ENCODE results near the gene LGALS7. TPM values are rescaled to one million over a fixed set of nuclear protein-coding genes. Genes with fewer than 3 reads are reported as not detected.

The LGALS7 gene
- total RNA-seq, 2 donors from 2014 or later: not detected

GRCh38 chr19:38725469-38726283 lies 47.6 kb downstream of the LGALS7 start:
- Histone ChIP-seq H3K9me3 (no peaks in the 10 kb centered on the region), H3K27me3 (no peaks in the 10 kb centered on the region), H3K4me3 (no peak overlapping the region), H3K4me1 (peaks cover 21% of the 10 kb centered on the region), H3K27ac (peak overlapping the region in 1 of 4 donors; percentile 1), H3K36me3 (replicated peaks in 1 of 2; ENCODE audit: insufficient read depth in 1 of 2, low read depth in 2 of 2) (peaks cover 38 to 46% of the 10 kb centered on the region in 2 donors)
- WGBS, 2 donors: 89 to 91% methylated on average over 11 to 15 of the region's 21 CpGs
- intact Hi-C loops (cut with DNase I): no loop called here
- TF ChIP-seq CTCF (IDR thresholded peaks at IDR 0.05): no peak
- no peak for TF ChIP-seq POLR2A (IDR thresholded peaks at IDR 0.05)
- ATAC-seq: no peak
- DNase-seq: no peak

GRCh38 chr19:38723990-38724854 lies 49.1 kb downstream of the LGALS7 start:
- 93 to 94% methylated on average over 31 to 40 of the region's 42 CpGs for WGBS, 2 donors
- peaks cover 38 to 46% of the 10 kb centered on the region in 2 donors for H3K36me3 ChIP-seq (replicated peaks in 1 of 2; ENCODE audit: insufficient read depth in 1 of 2, low read depth in 2 of 2)
- no peak for DNase-seq

GRCh38 chr19:38723606-38723965 lies 49.7 kb downstream of the LGALS7 start:
- TF ChIP-seq CTCF (IDR thresholded peaks at IDR 0.05) (no peak), POLR2A (IDR thresholded peaks at IDR 0.05) (no peak)
- WGBS, 2 donors: 72 to 77% methylated on average over 6 to 11 of the region's 11 CpGs
- Histone ChIP-seq H3K27ac (peak overlapping the region in 1 of 4 donors; percentile 71), H3K27me3 (no peaks in the 10 kb centered on the region), H3K9me3 (no peaks in the 10 kb centered on the region), H3K36me3 (replicated peaks in 1 of 2; ENCODE audit: insufficient read depth in 1 of 2, low read depth in 2 of 2) (peaks cover 38 to 48% of the 10 kb centered on the region in 2 donors), H3K4me3 (no peak overlapping the region), H3K4me1 (peaks cover 32% of the 10 kb centered on the region)
- ATAC-seq: no peak
- DNase-seq: no peak
- intact Hi-C loops (cut with DNase I): no loop called here

More at GRCh38 chr19:38723990-38724854, 49.1 kb downstream of the LGALS7 start:
- Histone ChIP-seq H3K4me1 (peaks cover 26% of the 10 kb centered on the region), H3K27me3 (no peaks in the 10 kb centered on the region), H3K4me3 (no peak overlapping the region), H3K27ac (no peak overlapping the region), H3K9me3 (no peaks in the 10 kb centered on the region)
- no peak for ATAC-seq
- TF ChIP-seq CTCF (IDR thresholded peaks at IDR 0.05) (no peak), POLR2A (IDR thresholded peaks at IDR 0.05) (no peak)
- intact Hi-C loops (cut with DNase I): no loop called here

DNA sequence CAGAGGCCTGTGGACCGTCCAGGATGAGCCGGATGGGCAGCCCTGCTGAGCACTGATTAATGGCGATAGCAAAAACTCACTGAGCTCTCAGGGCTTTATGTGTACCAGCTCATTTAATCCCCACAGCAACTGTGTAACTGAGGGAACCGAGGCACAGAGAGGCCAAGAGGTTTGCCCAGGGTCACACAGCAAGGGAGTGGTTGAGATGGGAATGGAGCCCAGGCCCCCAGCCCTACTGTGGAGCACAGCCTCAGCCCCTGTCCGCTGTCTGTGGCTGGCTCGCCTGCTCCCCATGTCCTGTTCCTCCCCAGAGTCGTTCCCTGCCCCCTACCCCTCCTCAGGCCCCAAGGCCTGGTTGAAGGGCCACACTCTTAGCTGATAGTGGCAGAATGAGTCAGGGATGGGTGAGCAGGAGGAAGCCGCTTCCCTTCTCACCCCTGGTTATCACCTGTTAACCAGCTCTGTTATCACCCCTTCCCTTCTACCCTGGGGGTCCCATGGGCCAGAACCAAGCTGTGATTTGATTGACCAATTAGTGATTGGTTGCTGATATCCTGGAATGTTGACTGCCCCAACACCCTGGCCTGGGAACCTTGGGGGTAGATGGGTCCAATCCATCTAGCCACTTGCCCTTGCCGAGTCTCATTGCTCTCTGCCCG lies 50.2 kb downstream of the LGALS7 start:
- peaks cover 38 to 51% of the 10 kb centered on the region in 2 donors for H3K36me3 ChIP-seq (replicated peaks in 1 of 2; ENCODE audit: insufficient read depth in 1 of 2, low read depth in 2 of 2)
- TF ChIP-seq POLR2A (IDR thresholded peaks at IDR 0.05) (no peak), CTCF (IDR thresholded peaks at IDR 0.05) (no peak)
- intact Hi-C loops (cut with DNase I): no loop called here
- H3K4me3 ChIP-seq: no peak overlapping the region
- peaks cover 34% of the 10 kb centered on the region for H3K4me1 ChIP-seq
- H3K9me3 ChIP-seq: no peaks in the 10 kb centered on the region
- ATAC-seq (no peak), DNase-seq (no peak)
- no peaks in the 10 kb centered on the region for H3K27me3 ChIP-seq
- H3K27ac ChIP-seq: peak overlapping the region in 3 of 4 donors; percentile 63 to 71 (median 69)
- 88 to 100% methylated on average over 5 to 10 of the region's 10 CpGs for WGBS, 2 donors
